Lower leg skin (tissue), 3 donors: ENCODE results near the gene MAGT1.
"Not testable (repeated sequence)": the region's sequence is repeated elsewhere in the genome, so short reads cannot be mapped to it uniquely, and the experiment has no call there.

Source experiments
- CTCF ChIP-seq, 3 donors: fragments of 450-650 bp; IDR thresholded peaks; one replicate each; pipeline ENCODE4 v1.5.1; 2016; ENCODE audit warnings: antibody characterized with exemption in 3 of 3, mild to moderate bottlenecking in 3 of 3, moderate library complexity in 2 of 3
- POLR2A ChIP-seq, 2 donors: fragments of 450-650 bp; IDR thresholded peaks; one replicate each; pipeline ENCODE4 v1.6.1; 2016 to 2017; ENCODE audit warnings: antibody characterized with exemption in 2 of 2, mild to moderate bottlenecking in 1 of 2, moderate library complexity in 1 of 2

- TF ChIP-seq POLR2A, CTCF (IDR thresholded peaks at IDR 0.05): not testable (repeated sequence)
Observed at GRCh38 chrX:77919370-77919769, 24.1 kb upstream of the MAGT1 start.
